Transverse colon (tissue), 4 donors: ENCODE data around the gene FSTL3.

Experiments used
- EP300 ChIP-seq: sonication (generic); formaldehyde crosslinking; IDR thresholded peaks from one replicate; pipeline ENCODE4 v1.6.1; 2017; ENCODE audit warnings: antibody characterized with exemption, low read depth
- POLR2A ChIP-seq: fragments of 450-650 bp; IDR thresholded peaks from one replicate; pipeline ENCODE4 v1.6.1; 2016; ENCODE audit warnings: antibody characterized with exemption, mild to moderate bottlenecking, moderate library complexity
- POLR2AphosphoS5 ChIP-seq, 3 donors: sonication (generic); formaldehyde crosslinking; IDR thresholded peaks; one replicate each; pipeline ENCODE4 v1.6.1; 2016; ENCODE audit warnings: antibody characterized with exemption in 3 of 3
- TF ChIP-seq, protein P1 (sequence below), 5 experiments: fragments of 200-600 bp in 3 of 5; fragments of 450-650 bp in 2 of 5; sonication (generic) in 3 of 5; IDR thresholded peaks; 1 replicate in 2 of 5; 2 replicates in 3 of 5; pipeline ENCODE4 v1.5.1; 2016 to 2017; ENCODE audit warnings: antibody characterized with exemption in 5 of 5, inconsistent platforms in 3 of 5, mild to moderate bottlenecking in 2 of 5, moderate library complexity in 1 of 5

DNA sequence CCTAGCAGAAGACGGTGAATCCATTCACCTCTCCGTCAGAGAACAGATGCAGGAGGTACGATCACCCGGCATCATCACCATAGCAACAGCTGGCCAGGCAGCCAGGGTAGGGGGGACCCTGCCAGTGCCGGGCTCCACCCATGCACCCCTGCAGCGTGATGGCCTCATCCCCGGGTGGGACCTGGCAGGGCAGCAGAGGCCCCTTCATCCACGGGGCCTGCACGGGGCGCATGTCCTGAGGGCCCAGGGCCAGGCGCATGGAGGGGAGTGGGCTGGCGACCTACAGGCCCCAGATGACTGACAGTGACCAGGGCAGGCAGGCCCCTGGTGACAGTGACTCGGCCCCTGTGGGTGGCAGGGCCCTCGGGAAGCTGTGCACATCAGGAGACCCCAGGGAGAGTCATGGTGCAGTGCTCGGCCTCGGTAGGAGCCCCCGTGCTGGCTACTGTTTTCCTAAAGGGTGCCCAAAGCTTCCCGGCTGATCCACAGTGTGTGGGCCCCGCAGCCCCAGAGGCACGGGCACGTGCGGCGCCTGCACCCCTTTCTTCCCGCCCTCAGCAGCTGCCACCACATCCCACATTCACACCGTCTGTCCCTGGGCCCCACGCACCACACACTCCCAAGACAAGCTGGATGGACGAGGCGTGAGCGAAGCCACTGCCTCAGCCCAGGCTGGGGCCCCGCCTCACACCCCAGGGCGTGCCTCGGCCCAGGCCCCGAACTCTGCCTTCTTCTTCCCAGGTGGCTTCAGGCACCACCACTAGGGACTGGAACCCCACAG, 17.9 kb upstream of the FSTL3 start:
- TF ChIP-seq, protein P1, sequence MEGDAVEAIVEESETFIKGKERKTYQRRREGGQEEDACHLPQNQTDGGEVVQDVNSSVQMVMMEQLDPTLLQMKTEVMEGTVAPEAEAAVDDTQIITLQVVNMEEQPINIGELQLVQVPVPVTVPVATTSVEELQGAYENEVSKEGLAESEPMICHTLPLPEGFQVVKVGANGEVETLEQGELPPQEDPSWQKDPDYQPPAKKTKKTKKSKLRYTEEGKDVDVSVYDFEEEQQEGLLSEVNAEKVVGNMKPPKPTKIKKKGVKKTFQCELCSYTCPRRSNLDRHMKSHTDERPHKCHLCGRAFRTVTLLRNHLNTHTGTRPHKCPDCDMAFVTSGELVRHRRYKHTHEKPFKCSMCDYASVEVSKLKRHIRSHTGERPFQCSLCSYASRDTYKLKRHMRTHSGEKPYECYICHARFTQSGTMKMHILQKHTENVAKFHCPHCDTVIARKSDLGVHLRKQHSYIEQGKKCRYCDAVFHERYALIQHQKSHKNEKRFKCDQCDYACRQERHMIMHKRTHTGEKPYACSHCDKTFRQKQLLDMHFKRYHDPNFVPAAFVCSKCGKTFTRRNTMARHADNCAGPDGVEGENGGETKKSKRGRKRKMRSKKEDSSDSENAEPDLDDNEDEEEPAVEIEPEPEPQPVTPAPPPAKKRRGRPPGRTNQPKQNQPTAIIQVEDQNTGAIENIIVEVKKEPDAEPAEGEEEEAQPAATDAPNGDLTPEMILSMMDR (IDR thresholded peaks at IDR 0.05): no peak
- no peak for TF ChIP-seq POLR2A
- no peak for TF ChIP-seq EP300
- no peak for TF ChIP-seq POLR2AphosphoS5 (IDR thresholded peaks at IDR 0.05)
